Stimulated activated CD4-positive, alpha-beta T cell treated with anti-CD3 and anti-CD28 coated beads, Interleukin-15, amount 100 ng/mL, for 1 hour (primary cell): Measurements from ENCODE around the gene NAIP.
"Not testable (repeated sequence)": the region's sequence is repeated elsewhere in the genome, so short reads cannot be mapped to it uniquely, and the experiment has no call there.

Experiments
- DNase-seq, 2 donors: peaks; one replicate each; pipeline ENCODE4 v3.0.0-alpha.2; 2020; ENCODE audit warnings: low read depth in 1 of 2, low spot score in 1 of 2

Gene NAIP

GRCh38 chr5:71025289-71025953 lies at the start of gene NAIP:
Gene NAIP (minus strand): TSS chr5:71025339. CDS start chr5:71012915, 12,424 bp downstream.
- not testable (repeated sequence) for DNase-seq

- DNase-seq: not testable (repeated sequence)
These were observed 42.3 kb upstream of the NAIP start, which contains the start of gene GTF2H2 for GRCh38 chr5:71067262-71067928. Gene GTF2H2 (minus strand): TSS chr5:71067676. CDS start chr5:71062763, 4,913 bp downstream.

- not testable (repeated sequence) for DNase-seq
These were observed 36.2 kb upstream of the NAIP start for GRCh38 chr5:71061322-71061721.

- not testable (repeated sequence) for DNase-seq
These were observed 34.3 kb upstream of the NAIP start for GRCh38 chr5:71059426-71059825.

GRCh38 chr5:71044808-71045207 lies 19.7 kb upstream of the NAIP start:
- DNase-seq: not testable (repeated sequence)

- DNase-seq: not testable (repeated sequence)
These were observed 19.0 kb upstream of the NAIP start for GRCh38 chr5:71044128-71044527.

- not testable (repeated sequence) for DNase-seq
These were observed 6.1 kb upstream of the NAIP start for GRCh38 chr5:71031046-71031776.

GRCh38 chr5:71020643-71021042 lies 4.5 kb downstream of the NAIP start:
- DNase-seq: not testable (repeated sequence)

- DNase-seq: not testable (repeated sequence)
These were observed 6.6 kb downstream of the NAIP start for GRCh38 chr5:71018376-71019005.

- DNase-seq: no peak
These were observed 11.0 kb downstream of the NAIP start for GRCh38 chr5:71014176-71014575.

- DNase-seq: no peak
These were observed 11.6 kb downstream of the NAIP start for GRCh38 chr5:71013575-71013974.

GRCh38 chr5:71011194-71011792 lies 13.8 kb downstream of the NAIP start:
- no peak for DNase-seq

- DNase-seq: not testable (repeated sequence)
These were observed 18.2 kb downstream of the NAIP start for GRCh38 chr5:71006983-71007382.

GRCh38 chr5:70984882-70985281 lies 40.3 kb downstream of the NAIP start:
- not testable (repeated sequence) for DNase-seq

GRCh38 chr5:70967220-70967619 lies 57.9 kb downstream of the NAIP start:
- DNase-seq: not testable (repeated sequence)

GRCh38 chr5:70964531-70964930 lies 60.6 kb downstream of the NAIP start:
- not testable (repeated sequence) for DNase-seq

GRCh38 chr5:70953068-70953467 lies 72.1 kb downstream of the NAIP start:
- not testable (repeated sequence) for DNase-seq

GRCh38 chr5:70932560-70932959 lies 92.6 kb downstream of the NAIP start:
- not testable (repeated sequence) for DNase-seq

- not testable (repeated sequence) for DNase-seq
These were observed 93.3 kb downstream of the NAIP start for GRCh38 chr5:70931709-70932368.

GRCh38 chr5:70925211-70925562 lies 100.0 kb downstream of the NAIP start:
- DNase-seq: not testable (repeated sequence)
